IMR-90 (cell line): ENCODE measurements around the gene KIAA0513. TPM values are rescaled to one million over a fixed set of nuclear protein-coding genes. Genes with fewer than 3 reads are reported as not detected.

Source experiments
- ATAC-seq: fragments of 200-7000 bp; cut with Tn5 transposase; 2 replicates; pipeline ENCODE4 v1.9.1; 2020; ENCODE audit warnings: low read depth, mild to moderate bottlenecking, moderate library complexity
- BruUV-seq: library from RNA; stranded (reverse); fragments of 400-500 nt; replicated peaks from 2 replicates; lab custom pipeline; 2021; lab: Mats Ljungman, UMichigan
- CTCF ChIA-PET: fragments of 300-600 bp; formaldehyde crosslinking; extraction: SDS; loops from one replicate; lab custom pipeline; 2021; ENCODE audit warnings: antibody characterized with exemption; lab: Yijun Ruan, JAX
- POLR2A ChIA-PET: fragments of 300-600 bp; sonication (Branson Sonifier 250); formaldehyde crosslinking; loops from one replicate; lab custom pipeline; 2022; ENCODE audit warnings: antibody characterized with exemption; ENCODE audit not compliant: unreplicated experiment; lab: Charles Lee
- DNase-seq: peaks from one replicate; pipeline ENCODE4 v3.0.0; 2013
- H2AFZ ChIP-seq: replicated peaks from 2 replicates; pipeline ENCODE3; 2013; ENCODE audit warnings: low read length, mild to moderate bottlenecking; ENCODE audit not compliant: poor library complexity
- H2AK5ac ChIP-seq: 2 replicates; pipeline ENCODE4 v1.6.1; 2013; ENCODE audit warnings: low read depth, low read length, inconsistent platforms
- H2AK9ac ChIP-seq: replicated peaks from 2 replicates; pipeline ENCODE3; 2013; ENCODE audit warnings: mild to moderate bottlenecking, low read depth, low read length, moderate library complexity; ENCODE audit not compliant: poor library complexity
- H2BK120ac ChIP-seq: 2 replicates; pipeline ENCODE4 v1.6.1; 2013; ENCODE audit warnings: low read depth, low read length, inconsistent platforms
- H2BK15ac ChIP-seq: 3 replicates; pipeline ENCODE4 v1.6.1; 2013; ENCODE audit warnings: low read depth, low read length, inconsistent platforms
- H2BK20ac ChIP-seq: 2 replicates; pipeline ENCODE4 v1.6.1; 2013; ENCODE audit warnings: low read depth, mild to moderate bottlenecking, inconsistent platforms, low read length, moderate library complexity
- H2BK5ac ChIP-seq: 2 replicates; pipeline ENCODE4 v1.6.1; 2013; ENCODE audit warnings: mild to moderate bottlenecking, low read depth, low read length, inconsistent platforms; ENCODE audit not compliant: poor library complexity, severe bottlenecking
- H3K14ac ChIP-seq: replicated peaks from 2 replicates; pipeline ENCODE4 v1.6.1; 2013; ENCODE audit warnings: low read depth, low read length, inconsistent platforms
- H3K18ac ChIP-seq: 2 replicates; pipeline ENCODE4 v1.6.1; 2013; ENCODE audit warnings: low read depth, low read length, control low read depth
- H3K23ac ChIP-seq: 2 replicates; pipeline ENCODE4 v1.6.1; 2013; ENCODE audit warnings: low read depth, low read length, inconsistent platforms
- H3K27ac ChIP-seq: 2 replicates; pipeline ENCODE4 v1.5.1; 2013; ENCODE audit warnings: mild to moderate bottlenecking, control low read depth, low read length; ENCODE audit not compliant: insufficient read depth
- H3K27me3 ChIP-seq: 2 replicates; pipeline ENCODE4 v1.6.1; 2013; ENCODE audit warnings: low read length; ENCODE audit not compliant: control insufficient read depth, insufficient read depth
- H3K36me3 ChIP-seq: 2 replicates; pipeline ENCODE4 v1.6.1; 2013; ENCODE audit warnings: low read length, mixed read lengths; ENCODE audit not compliant: control insufficient read depth, insufficient read depth
- H3K4ac ChIP-seq: 2 replicates; pipeline ENCODE4 v1.6.1; 2013; ENCODE audit warnings: low read depth, low read length, inconsistent platforms
- H3K4me1 ChIP-seq: 2 replicates; pipeline ENCODE4 v1.6.1; 2013; ENCODE audit warnings: low read length, mixed read lengths; ENCODE audit not compliant: control insufficient read depth, insufficient read depth
- H3K4me2 ChIP-seq: 2 replicates; pipeline ENCODE4 v1.6.1; 2013; ENCODE audit warnings: low read depth, mild to moderate bottlenecking, control low read depth, low read length, moderate library complexity
- H3K4me3 ChIP-seq: 2 replicates; pipeline ENCODE4 v1.5.1; 2013; ENCODE audit warnings: low read depth, mild to moderate bottlenecking, control low read depth, low read length, moderate library complexity; ENCODE audit not compliant: insufficient read depth
- H3K56ac ChIP-seq: 2 replicates; pipeline ENCODE4 v1.6.1; 2013; ENCODE audit warnings: low read length, inconsistent platforms; ENCODE audit not compliant: insufficient read depth; ENCODE audit errors: extremely low read depth
- H3K79me1 ChIP-seq, 2 experiments: 2 replicates each; pipeline ENCODE4 v1.6.1; 2013; ENCODE audit warnings: low read length in 2 of 2, inconsistent platforms in 1 of 2, low read depth in 1 of 2
- H3K9ac ChIP-seq: 2 replicates; pipeline ENCODE4 v1.6.1; 2013; ENCODE audit warnings: low read depth, low read length, control low read depth
- H3K9me1 ChIP-seq: 2 replicates; pipeline ENCODE4 v1.6.1; 2013; ENCODE audit warnings: low read length, inconsistent platforms; ENCODE audit not compliant: insufficient read depth
- H3K9me3 ChIP-seq: 2 replicates; pipeline ENCODE4 v1.6.1; 2013; ENCODE audit warnings: low read length; ENCODE audit not compliant: control insufficient read depth, insufficient read depth
- H4K20me1 ChIP-seq: 2 replicates; pipeline ENCODE4 v1.6.1; 2013; ENCODE audit warnings: low read length, inconsistent platforms; ENCODE audit not compliant: insufficient read depth
- H4K5ac ChIP-seq: 2 replicates; pipeline ENCODE4 v1.6.1; 2013; ENCODE audit warnings: mild to moderate bottlenecking, low read depth, low read length, control low read depth
- H4K8ac ChIP-seq, 2 experiments: 2 replicates each; pipeline ENCODE4 v1.6.1; 2013; ENCODE audit warnings: low read depth in 2 of 2, low read length in 2 of 2, control low read depth in 1 of 2, inconsistent platforms in 1 of 2
- H4K91ac ChIP-seq: 2 replicates; pipeline ENCODE4 v1.6.1; 2013; ENCODE audit warnings: low read depth, low read length, inconsistent platforms; ENCODE audit not compliant: insufficient read depth
- CEBPB ChIP-seq: IDR thresholded peaks from 2 replicates; pipeline ENCODE4 v1.6.1; 2012; ENCODE audit warnings: low read depth, low read length, improper control_type of control experiment
- MAFK ChIP-seq: IDR thresholded peaks from 2 replicates; pipeline ENCODE4 v1.6.1; 2012; ENCODE audit warnings: low read depth, low read length, improper control_type of control experiment
- WGBS, 2 experiments: methylation state at CpG; one replicate each; pipeline versions ENCODE4 v1.1.5 to v1.1.7; 2013; ENCODE audit warnings: missing lambda C conversion rate in 2 of 2; ENCODE audit not compliant: insufficient read length in 1 of 2; ENCODE audit errors: extremely low coverage in 2 of 2; 5-methylcytosine and 5-hydroxymethylcytosine counted together
- dilution Hi-C: fragments of 300-500 bp; cut with HindIII; formaldehyde crosslinking; loops from one replicate; pipeline ENCODE4 v1.14.3; 2018; ENCODE audit warnings: low sequenced_read_pairs; ENCODE audit not compliant: unreplicated experiment
- in situ Hi-C: fragments of 300-500 bp; cut with MboI; formaldehyde crosslinking; loops from 3 replicates; pipeline ENCODE4 v1.14.3; 2019; ENCODE audit warnings: low sequenced_read_pairs, inconsistent platforms, mixed read lengths
- intact Hi-C: fragments of 100-400 bp; cut with micrococcal nuclease; formaldehyde crosslinking; loops from 2 replicates; pipeline ENCODE4 v1.10.0; 2022
- polyA plus RNA-seq, 3 experiments: library from polyadenylated mRNA; depleted of rRNA; stranded (reverse); fragments of >200 nt; gene quantifications; 2 replicates each; pipeline ENCODE4 v1.2.3, GENCODE V29; 2012; ENCODE audit warnings: low replicate concordance in 1 of 3
- total RNA-seq: library from RNA; depleted of rRNA; stranded (reverse); fragments of >200 nt; gene quantifications from 2 replicates; pipeline ENCODE4 v1.2.3, GENCODE V29; 2012
- TF ChIP-seq, protein P1 (sequence below): fragments of 150-350 bp; IDR thresholded peaks from 2 replicates; pipeline ENCODE4 v1.6.1; 2017; ENCODE audit warnings: mild to moderate bottlenecking, antibody characterized with exemption, low read length, low read depth

Gene KIAA0513
- total and polyA plus RNA-seq, 2 of the 4 experiments (the other 2 are of a cell fraction) = 9.5 TPM

DNA sequence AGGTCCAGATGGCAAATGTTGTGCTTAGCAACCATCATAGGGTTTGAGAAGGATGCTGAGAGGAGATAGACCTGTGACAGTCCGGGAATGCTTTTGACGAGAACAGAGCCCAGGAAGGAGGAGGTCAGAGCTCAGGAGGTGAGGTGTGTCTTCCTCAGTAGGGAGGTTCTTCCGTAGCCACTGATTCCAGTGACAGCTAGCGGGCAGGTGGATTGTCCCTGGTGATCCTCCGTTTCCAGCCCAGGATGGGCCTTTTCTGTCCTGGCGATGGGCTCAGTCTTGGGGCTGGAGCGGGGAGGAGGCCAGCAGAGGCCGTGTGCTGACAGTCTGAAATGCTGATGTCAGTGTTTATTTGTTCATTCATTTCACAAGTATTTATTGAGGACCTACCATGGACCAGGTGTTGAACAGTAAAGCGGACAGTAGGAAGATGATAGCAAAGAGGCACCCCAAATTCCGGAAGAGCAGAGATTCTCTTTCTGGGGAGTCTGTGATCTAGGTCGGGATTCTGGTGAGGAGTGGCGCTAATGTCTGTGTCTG, 38.8 kb downstream of the KIAA0513 start:
- Histone ChIP-seq H3K4me3 (no peak overlapping the region), H3K23ac (no peak overlapping the region; the same call in 1 of the 2 replicates), H3K9me3 (no peaks in the 10 kb centered on the region), H3K79me1 (peaks cover 0 to 9% of the 10 kb centered on the region in 2 experiments; a peak in 1 of 4 replicates), H2AK5ac (no peak overlapping the region), H2BK120ac (no peak overlapping the region), H3K9me1 (peaks cover under 1% of the 10 kb centered on the region; the same call in 1 of the 2 replicates), H3K36me3 (peaks cover 13% of the 10 kb centered on the region; the same call in 1 of the 2 replicates), H3K4ac (no peak overlapping the region), H4K20me1 (no peaks in the 10 kb centered on the region; the same call in 1 of the 2 replicates), H3K27ac (no peak overlapping the region), H3K18ac (no peak overlapping the region), H2AFZ (no peak overlapping the region), H3K14ac (no peak overlapping the region), H2BK15ac (no peak overlapping the region), H3K4me2 (no peak overlapping the region), H3K9ac (no peak overlapping the region), H3K27me3 (no peaks in the 10 kb centered on the region), H3K4me1 (no peaks in the 10 kb centered on the region), H4K8ac (no peak overlapping the region), H2BK5ac (no peak overlapping the region), H2AK9ac (peak overlapping the region; percentile 55), H4K91ac (no peak overlapping the region), H4K5ac (no peak overlapping the region), H3K56ac (no peak overlapping the region), H2BK20ac (no peak overlapping the region)
- TF ChIP-seq CEBPB (no peak), MAFK (peak; percentile 32; the same call in 1 of the 2 replicates)
- TF ChIP-seq, protein P1, sequence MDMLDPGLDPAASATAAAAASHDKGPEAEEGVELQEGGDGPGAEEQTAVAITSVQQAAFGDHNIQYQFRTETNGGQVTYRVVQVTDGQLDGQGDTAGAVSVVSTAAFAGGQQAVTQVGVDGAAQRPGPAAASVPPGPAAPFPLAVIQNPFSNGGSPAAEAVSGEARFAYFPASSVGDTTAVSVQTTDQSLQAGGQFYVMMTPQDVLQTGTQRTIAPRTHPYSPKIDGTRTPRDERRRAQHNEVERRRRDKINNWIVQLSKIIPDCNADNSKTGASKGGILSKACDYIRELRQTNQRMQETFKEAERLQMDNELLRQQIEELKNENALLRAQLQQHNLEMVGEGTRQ = no peak
- ChIA-PET POLR2A (no interaction called here), CTCF (no interaction called here)
- WGBS, 2 experiments = 94% methylated on average over 5 of the region's 12 CpGs; no CpG with 5 or more reads in 1 of the 2 experiments
- dilution Hi-C loops (no loop called here), in situ Hi-C loops (no loop called here), intact Hi-C loops (no loop called here)
- ATAC-seq = no peak; the same call in 1 of the 2 replicates
- BruUV-seq = no TSS peak
- no peak for DNase-seq
